K562 (cell line): ENCODE measurements around the gene BIRC5. TPM values are rescaled to one million over a fixed set of nuclear protein-coding genes. Genes with fewer than 3 reads are reported as not detected.

Experiments
- ATAC-seq: fragments of 200-7000 bp; cut with Tn5 transposase; 3 replicates; pipeline ENCODE4 v1.9.1; 2020; ENCODE audit warnings: moderate library complexity
- BruUV-seq: library from RNA; stranded (reverse); fragments of 400-500 nt; replicated peaks from 2 replicates; lab custom pipeline; 2021; lab: Mats Ljungman, UMichigan
- CTCF ChIA-PET: fragments of 300-600 bp; formaldehyde crosslinking; extraction: SDS; loops from one replicate; lab custom pipeline; 2021; ENCODE audit warnings: low intra/inter-chr PET ratio; lab: Yijun Ruan, JAX
- POLR2A ChIA-PET: fragments of 300-600, 350-650 bp; sonication (Branson Sonifier 250); formaldehyde crosslinking; extraction: SDS; loops from one replicate; lab custom pipeline; 2021; ENCODE audit warnings: antibody characterized with exemption, inconsistent platforms; lab: Yijun Ruan, JAX
- DNase-seq, 4 experiments: peaks; one replicate each; pipeline versions ENCODE4 v3.0.0 to v3.0.0-alpha.2; 2011 to 2018; ENCODE audit warnings: low spot score in 3 of 4, mixed read lengths in 3 of 4; ENCODE audit errors: extremely low read depth in 1 of 4
- FAIRE-seq: peaks from 2 replicates; lab custom pipeline; 2011; peaks lifted over from hg19 to GRCh38; lab: Jason Lieb, UNC
- H2AFZ ChIP-seq: 2 replicates; pipeline ENCODE4 v1.6.0; 2011; ENCODE audit warnings: low read depth, low read length, control low read depth, inconsistent platforms
- H3K27ac ChIP-seq: fragments of 200-600 bp; 3 replicates; pipeline ENCODE4 v1.8.0; 2011; ENCODE audit warnings: low read depth, mild to moderate bottlenecking, control low read depth, inconsistent platforms, low read length, moderate library complexity, mixed read lengths; ENCODE audit errors: extremely low read depth
- H3K27me3 ChIP-seq, 2 experiments: fragments of 300-600 bp in 1 of 2; 2 replicates in 1 of 2; 3 replicates in 1 of 2; pipeline versions ENCODE4 v1.6.0 to v1.8.0; 2011; ENCODE audit warnings: inconsistent platforms in 2 of 2, low read length in 2 of 2, mild to moderate bottlenecking in 1 of 2, mixed read lengths in 1 of 2, moderate library complexity in 1 of 2; ENCODE audit not compliant: control insufficient read depth in 2 of 2, insufficient read depth in 2 of 2
- H3K36me3 ChIP-seq: fragments of 300-600 bp; 3 replicates; pipeline ENCODE4 v1.8.0; 2011; ENCODE audit warnings: mild to moderate bottlenecking, low read length, inconsistent platforms; ENCODE audit not compliant: control insufficient read depth, insufficient read depth
- H3K4me1 ChIP-seq, 2 experiments: fragments of 200-600 bp in 1 of 2; replicated peaks in 1 of 2; 2 replicates in 1 of 2; 3 replicates in 1 of 2; pipeline versions ENCODE4 v1.5.1 to v1.8.0; 2011; ENCODE audit warnings: inconsistent platforms in 2 of 2, low read length in 2 of 2, mild to moderate bottlenecking in 1 of 2, mixed read lengths in 1 of 2, moderate library complexity in 1 of 2; ENCODE audit not compliant: control insufficient read depth in 2 of 2, insufficient read depth in 2 of 2
- H3K4me2 ChIP-seq: 2 replicates; pipeline ENCODE4 v1.6.1; 2011; ENCODE audit warnings: low read length, control low read depth, inconsistent platforms, mixed read lengths; ENCODE audit not compliant: insufficient read depth
- H3K4me3 ChIP-seq: fragments of 200-600 bp; sonication (generic), shearing (Covaris generic); 2 replicates; pipeline ENCODE4 v1.5.1; 2016; ENCODE audit warnings: control low read depth, inconsistent platforms
- H3K79me2 ChIP-seq: fragments of 200-600 bp; 3 replicates; pipeline ENCODE4 v1.8.0; 2011; ENCODE audit warnings: low read length, inconsistent platforms; ENCODE audit not compliant: control insufficient read depth, insufficient read depth
- H3K9ac ChIP-seq, 2 experiments: 2 replicates each; pipeline versions ENCODE4 v1.6.0 to v1.6.1; 2011; ENCODE audit warnings: low read depth in 2 of 2, low read length in 2 of 2, control low read depth in 1 of 2, inconsistent platforms in 1 of 2, mild to moderate bottlenecking in 1 of 2, mixed read lengths in 1 of 2; ENCODE audit not compliant: insufficient read depth in 1 of 2
- H3K9me1 ChIP-seq: one replicate; pipeline ENCODE4 v1.6.0; 2011; ENCODE audit warnings: inconsistent platforms, mild to moderate bottlenecking, low read length, moderate library complexity; ENCODE audit not compliant: control insufficient read depth, insufficient read depth
- H3K9me3 ChIP-seq: replicated peaks from 2 replicates; pipeline ENCODE4 v1.5.1; 2011; ENCODE audit warnings: low read depth, low read length, inconsistent platforms; ENCODE audit not compliant: control insufficient read depth, insufficient read depth
- H4K20me1 ChIP-seq: replicated peaks from 2 replicates; pipeline ENCODE4 v1.6.1; 2011; ENCODE audit warnings: low read length, inconsistent platforms, mixed read lengths; ENCODE audit not compliant: control insufficient read depth, insufficient read depth
- DDX20 ChIP-seq: fragments of 450-650 bp; IDR thresholded peaks from 2 replicates; pipeline ENCODE4 v1.6.1; 2016; ENCODE audit warnings: missing genetic modification characterization, low read depth, mild to moderate bottlenecking, missing compliant biosample characterization, moderate library complexity
- JUNB ChIP-seq: fragments of 450-650 bp; formaldehyde crosslinking; conservative IDR thresholded peaks from 2 replicates; pipeline ENCODE4 v1.4.0; 2020; ENCODE audit warnings: mild to moderate bottlenecking
- RBFOX2 ChIP-seq: fragments of 200-400 bp; formaldehyde crosslinking; IDR thresholded peaks from 2 replicates; pipeline ENCODE4 v1.6.1; 2017; ENCODE audit warnings: low read depth, mild to moderate bottlenecking, low read length, moderate library complexity
- SIN3B ChIP-seq: fragments of 450-650 bp; IDR thresholded peaks from 2 replicates; pipeline ENCODE4 v1.6.1; 2017; ENCODE audit warnings: low read depth, mild to moderate bottlenecking, moderate library complexity
- SNRNP70 ChIP-seq: fragments of 200-400 bp; formaldehyde crosslinking; optimal IDR thresholded peaks from 2 replicates; pipeline ENCODE3; 2017; ENCODE audit warnings: low read depth, low read length
- WHSC1 ChIP-seq: IDR thresholded peaks from one replicate; pipeline ENCODE4 v1.6.1; 2012; ENCODE audit warnings: low read length, control low read depth, inconsistent platforms
- ZBTB12 ChIP-seq: fragments of 250-450 bp; sonication (Bioruptor Pico); IDR thresholded peaks from 2 replicates; pipeline ENCODE4 v1.4.0; 2020
- ZC3H11A ChIP-seq: IDR thresholded peaks from 2 replicates; pipeline ENCODE4 v1.6.1; 2012; ENCODE audit warnings: low read depth, low read length, improper control_type of control experiment
- WGBS: fragments of 100-300 bp; shearing (Covaris generic); methylation state at CpG from one replicate; pipeline ENCODE4 v1.1.6; 2016; ENCODE audit warnings: low coverage, mixed read lengths; ENCODE audit not compliant: insufficient coverage; ENCODE audit errors: missing lambda C conversion rate; 5-methylcytosine and 5-hydroxymethylcytosine counted together
- in situ Hi-C: fragments of 300-500 bp; cut with MboI; formaldehyde crosslinking; loops from 4 replicates; pipeline ENCODE4 v1.15.0; 2018; ENCODE audit warnings: inconsistent platforms, mixed read lengths
- intact Hi-C: fragments of 100-400 bp; cut with micrococcal nuclease; formaldehyde crosslinking; loops from 2 replicates; pipeline ENCODE4 v1.14.2; 2022
- polyA plus RNA-seq, 8 experiments: library from polyadenylated mRNA; depleted of rRNA in 4 of 8; stranded (reverse) in 5 of 8; unstranded in 3 of 8; fragments of >200 nt; fragmentation: Nextera tagmentation in 2 of 8; fragmentation: Illumina TruSeq in 1 of 8; extraction: Ambion mirVana in 2 of 8; extraction: Trizol in 1 of 8; gene quantifications; 2 replicates each; pipeline versions ENCODE4 v1.2.1 to v1.2.3, GENCODE V29; 2011 to 2014; ENCODE audit warnings: inconsistent platforms in 1 of 8, missing spikeins in 1 of 8
- total RNA-seq, 7 experiments: library from RNA; depleted of rRNA in 6 of 7; stranded (reverse); fragments of >200 nt in 6 of 7; fragmentation: Illumina TruSeq in 2 of 7; extraction: Trizol in 2 of 7; gene quantifications; 2 replicates each; pipeline versions ENCODE4 v1.2.1 to v1.2.3, GENCODE V29; 2011 to 2021; ENCODE audit warnings: low replicate concordance in 1 of 7

Gene BIRC5
- total and polyA plus RNA-seq, 9 of the 15 experiments (the other 6 are each of a cell fraction or from before 2014, with no cell fraction given), result 64.4 to 140 (median 101) TPM

GRCh38 chr17:78250891-78251772 lies 37.1 kb downstream of the BIRC5 start (continued):
- TF ChIP-seq ZBTB12 (CRISPR knock-in tag) (no peak), DDX20 (tag) (no peak), SNRNP70 (no peak), WHSC1 (no peak), SIN3B (0 out of 2 replicates have a peak, but pooled peaks have one; percentile 26), ZC3H11A (no peak)

- BruUV-seq, result no TSS peak
- no peak for DNase-seq
- H3K4me1 ChIP-seq, result peaks cover 38 to 86% of the 10 kb centered on the region in 2 experiments
- no peaks in the 10 kb centered on the region for H4K20me1 ChIP-seq
- no peak for ATAC-seq
- no peak overlapping the region for H2AFZ ChIP-seq
- H3K9me3 ChIP-seq, result no peaks in the 10 kb centered on the region
- H3K27ac ChIP-seq, result no peak overlapping the region
- in situ Hi-C loops, result no loop called here
- ChIA-PET POLR2A (interaction anchor here (1.0 to 1.3 kb wide), 2 partner anchors 25 to 144 kb away, joined by 3 to 9 read pairs; no protein-coding TSS in a partner anchor), CTCF (interaction anchor here (2.7 to 3.2 kb wide), 2 partner anchors 139 to 170 kb away, joined by 19 to 37 read pairs; no protein-coding TSS in a partner anchor)
- 73% methylated on average over 6 of the region's 6 CpGs for WGBS
- H3K27me3 ChIP-seq, result no peaks in the 10 kb centered on the region
- no peaks in the 10 kb centered on the region for H3K36me3 ChIP-seq
- H3K9me1 ChIP-seq, result no peaks in the 10 kb centered on the region
- H3K79me2 ChIP-seq, result peaks cover 11% of the 10 kb centered on the region
- intact Hi-C loops, result loop anchor here (1.0 to 2.0 kb wide), 2 partner anchors 166 to 171 kb away; no protein-coding TSS in a partner anchor
- H3K4me3 ChIP-seq, result no peak overlapping the region
- peak overlapping the region in 1 of 2 experiments; percentile 80; a peak in 2 of 4 replicates for H3K9ac ChIP-seq
- no peak overlapping the region for H3K4me2 ChIP-seq
- FAIRE-seq, result no peak
- TF ChIP-seq RBFOX2 (no peak), JUNB (CRISPR knock-in tag) (no peak)
Observed at GRCh38 chr17:78251773-78252103, 37.7 kb downstream of the BIRC5 start.
